ENCODE results near the gene SNX24. TPM values are rescaled to one million over a fixed set of nuclear protein-coding genes. Genes with fewer than 3 reads are reported as not detected.

Gene SNX24
- total and polyA plus RNA-seq, 9 of the 15 experiments (the other 6 are each of a cell fraction or from before 2014, with no cell fraction given) = 5.3 to 10.1 (median 7.9) TPM

DNA sequence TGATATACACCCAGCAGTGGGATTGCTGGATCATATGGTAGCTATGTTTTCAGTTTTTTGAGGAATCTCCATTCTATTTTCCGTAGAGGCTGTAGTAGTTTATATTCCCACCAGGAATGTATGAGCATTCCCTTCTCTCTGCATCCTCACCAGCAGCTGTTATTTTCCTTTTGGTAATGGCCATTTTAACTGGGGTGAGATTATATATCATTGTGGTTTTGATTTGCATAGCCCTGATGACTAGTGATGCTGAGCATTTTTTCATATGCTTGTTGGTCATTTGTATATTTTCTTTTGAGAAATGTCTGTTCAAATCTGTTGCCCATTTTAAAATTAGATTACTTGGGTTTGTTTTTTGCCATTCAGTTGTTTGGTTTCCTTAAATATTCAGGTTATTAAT, 202.3 kb downstream of the SNX24 start:
- no peak for DNase-seq (ENCODE audit: extremely low read depth in 1 of 4, low spot score in 3 of 4)
- H3K27me3 ChIP-seq (ENCODE audit: control insufficient read depth in 2 of 2, insufficient read depth in 2 of 2, low read length in 2 of 2) = peaks cover 0 to 8% of the 10 kb centered on the region in 2 experiments; a peak in 1 of 5 replicates
- H3K79me2 ChIP-seq (ENCODE audit: control insufficient read depth, insufficient read depth, low read length) = no peaks in the 10 kb centered on the region
- in situ Hi-C loops (cut with MboI) = no loop called here
- WGBS (ENCODE audit: insufficient coverage, low coverage, missing lambda C conversion rate) = 13% methylated on average over 1 of the region's 1 CpG
- H3K4me1 ChIP-seq (replicated peaks in 1 of 2; ENCODE audit: control insufficient read depth in 2 of 2, insufficient read depth in 2 of 2, low read length in 2 of 2) = no peaks in the 10 kb centered on the region
- H3K9me1 ChIP-seq (ENCODE audit: control insufficient read depth, insufficient read depth, low read length) = no peaks in the 10 kb centered on the region
- H3K9me3 ChIP-seq (replicated peaks; ENCODE audit: control insufficient read depth, insufficient read depth, low read depth, low read length) = no peaks in the 10 kb centered on the region
- H2AFZ ChIP-seq (ENCODE audit: low read depth, low read length) = no peak overlapping the region
- intact Hi-C loops (cut with micrococcal nuclease) = no loop called here
- TF ChIP-seq, protein P1, sequence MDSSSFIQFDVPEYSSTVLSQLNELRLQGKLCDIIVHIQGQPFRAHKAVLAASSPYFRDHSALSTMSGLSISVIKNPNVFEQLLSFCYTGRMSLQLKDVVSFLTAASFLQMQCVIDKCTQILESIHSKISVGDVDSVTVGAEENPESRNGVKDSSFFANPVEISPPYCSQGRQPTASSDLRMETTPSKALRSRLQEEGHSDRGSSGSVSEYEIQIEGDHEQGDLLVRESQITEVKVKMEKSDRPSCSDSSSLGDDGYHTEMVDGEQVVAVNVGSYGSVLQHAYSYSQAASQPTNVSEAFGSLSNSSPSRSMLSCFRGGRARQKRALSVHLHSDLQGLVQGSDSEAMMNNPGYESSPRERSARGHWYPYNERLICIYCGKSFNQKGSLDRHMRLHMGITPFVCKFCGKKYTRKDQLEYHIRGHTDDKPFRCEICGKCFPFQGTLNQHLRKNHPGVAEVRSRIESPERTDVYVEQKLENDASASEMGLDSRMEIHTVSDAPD (CRISPR knock-in tag; IDR thresholded peaks at IDR 0.05) = no peak
- TF ChIP-seq, protein P2, sequence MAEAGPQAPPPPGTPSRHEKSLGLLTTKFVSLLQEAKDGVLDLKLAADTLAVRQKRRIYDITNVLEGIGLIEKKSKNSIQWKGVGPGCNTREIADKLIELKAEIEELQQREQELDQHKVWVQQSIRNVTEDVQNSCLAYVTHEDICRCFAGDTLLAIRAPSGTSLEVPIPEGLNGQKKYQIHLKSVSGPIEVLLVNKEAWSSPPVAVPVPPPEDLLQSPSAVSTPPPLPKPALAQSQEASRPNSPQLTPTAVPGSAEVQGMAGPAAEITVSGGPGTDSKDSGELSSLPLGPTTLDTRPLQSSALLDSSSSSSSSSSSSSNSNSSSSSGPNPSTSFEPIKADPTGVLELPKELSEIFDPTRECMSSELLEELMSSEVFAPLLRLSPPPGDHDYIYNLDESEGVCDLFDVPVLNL (CRISPR knock-in tag; IDR thresholded peaks at IDR 0.05; ENCODE audit: low read depth) = no peak
- TF ChIP-seq NFE2L1 (tag; IDR thresholded peaks at IDR 0.05; ENCODE audit: borderline replicate concordance, low read depth) = no peak
- BruUV-seq (replicated peaks) = no TSS peak
- H3K9ac ChIP-seq (ENCODE audit: insufficient read depth in 1 of 2, low read depth in 2 of 2, low read length in 2 of 2) = no peak overlapping the region
- H3K4me3 ChIP-seq = no peak overlapping the region
- ChIA-PET POLR2A (no interaction called here), CTCF (ENCODE audit: low intra/inter-chr PET ratio) (no interaction called here)
- H3K36me3 ChIP-seq (ENCODE audit: control insufficient read depth, insufficient read depth, low read length) = no peaks in the 10 kb centered on the region
- FAIRE-seq = no peak
- no peaks in the 10 kb centered on the region for H4K20me1 ChIP-seq (replicated peaks; ENCODE audit: control insufficient read depth, insufficient read depth, low read length)
- no peak overlapping the region for H3K4me2 ChIP-seq (ENCODE audit: insufficient read depth, low read length)
- H3K27ac ChIP-seq (ENCODE audit: extremely low read depth, low read depth, low read length) = no peak overlapping the region
- no peak for ATAC-seq
